Stimulated activated CD8-positive, alpha-beta memory T cell treated with anti-CD3 and anti-CD28 coated beads, Interleukin-4, amount 100 ng/mL, for 48 hours (primary cell): ENCODE measurements around the gene PECR.

Source experiments
- DNase-seq: peaks from one replicate; pipeline ENCODE4 v3.0.0-alpha.2; 2020

PECR gene

DNA sequence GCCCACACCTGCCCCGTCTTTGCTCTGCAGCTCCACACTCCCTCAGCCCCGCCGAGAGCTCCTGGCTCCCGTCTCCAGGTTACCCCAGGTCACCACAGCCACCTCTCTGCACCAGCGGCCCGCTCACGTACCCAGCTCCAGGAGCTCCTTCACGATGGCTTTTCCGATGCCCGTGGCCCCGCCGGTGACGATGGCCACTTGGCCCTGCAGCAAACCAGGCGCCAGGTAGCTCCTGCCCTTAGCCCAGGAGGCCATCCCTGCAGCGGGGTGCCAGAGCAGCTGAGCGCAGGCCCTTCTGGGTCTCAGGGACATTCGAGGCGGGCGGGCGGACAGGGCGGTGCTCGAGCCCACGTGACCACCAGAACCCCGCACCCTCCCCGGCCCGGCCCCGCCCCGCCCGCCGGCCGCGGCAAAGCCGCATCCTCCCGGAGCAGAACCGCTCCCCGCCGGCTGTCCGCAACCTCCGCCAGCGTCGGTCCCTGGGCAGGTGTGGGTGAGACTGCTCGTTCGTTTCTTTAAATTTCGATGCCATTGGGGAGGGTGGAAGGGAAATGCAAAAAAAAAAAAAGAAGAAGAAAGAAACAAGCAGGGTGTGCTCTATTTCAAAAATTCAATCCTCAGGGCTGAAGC is at the start of gene PECR, which contains the start of gene TMEM169:
Gene PECR, minus strand, starts transcription at position 323 of the 630 bp plus-strand sequence. Its CDS starts 68 bp downstream, at position 255.
Gene TMEM169, plus strand, starts transcription at position 433 of the 630 bp plus-strand sequence. CDS start 14,045 bp downstream, outside the sequence.
- peak; percentile 83 for DNase-seq

- DNase-seq, result no peak
Measured at GRCh38 chr2:216130346-216130971, 48.9 kb upstream of the PECR start.

DNA sequence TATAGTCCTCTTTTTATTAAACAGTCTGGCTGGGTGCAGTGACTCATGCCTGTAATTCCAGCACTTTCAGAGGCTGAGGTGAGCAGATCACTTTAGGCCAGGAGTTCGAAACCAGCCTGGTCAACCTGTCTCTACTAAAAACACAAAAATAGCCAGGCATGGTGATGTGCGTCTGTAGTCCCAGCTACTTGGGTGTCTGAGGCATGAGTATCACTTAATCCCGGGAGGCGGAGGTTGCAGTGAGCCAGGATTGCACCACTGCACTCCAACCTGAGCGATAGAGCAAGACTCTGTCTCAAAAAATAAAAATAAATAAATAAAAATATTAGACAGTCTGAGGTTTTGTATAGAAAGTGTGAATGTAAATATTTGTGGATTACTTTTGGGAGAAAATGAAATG is 45.3 kb upstream of the PECR start:
- no peak for DNase-seq

DNA sequence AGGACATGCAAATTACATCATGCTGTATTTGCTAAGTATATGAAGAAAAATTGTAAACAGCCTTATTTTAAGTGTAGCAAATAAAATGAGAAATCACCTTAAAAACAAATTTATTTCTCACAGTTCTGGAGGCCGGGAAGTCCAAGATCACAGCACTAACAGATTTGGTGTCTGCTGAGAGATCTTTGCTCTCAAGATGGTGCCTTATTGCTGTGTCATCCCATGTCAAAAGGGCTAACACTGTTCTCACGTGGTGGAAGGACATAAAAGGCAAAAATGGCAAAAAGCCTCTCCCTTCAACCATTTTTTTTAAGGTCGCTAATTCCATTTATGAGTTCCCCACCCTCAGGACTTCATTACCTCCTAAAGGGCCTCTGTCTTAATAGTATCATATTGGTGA is 39.6 kb upstream of the PECR start:
- DNase-seq, result no peak

DNA sequence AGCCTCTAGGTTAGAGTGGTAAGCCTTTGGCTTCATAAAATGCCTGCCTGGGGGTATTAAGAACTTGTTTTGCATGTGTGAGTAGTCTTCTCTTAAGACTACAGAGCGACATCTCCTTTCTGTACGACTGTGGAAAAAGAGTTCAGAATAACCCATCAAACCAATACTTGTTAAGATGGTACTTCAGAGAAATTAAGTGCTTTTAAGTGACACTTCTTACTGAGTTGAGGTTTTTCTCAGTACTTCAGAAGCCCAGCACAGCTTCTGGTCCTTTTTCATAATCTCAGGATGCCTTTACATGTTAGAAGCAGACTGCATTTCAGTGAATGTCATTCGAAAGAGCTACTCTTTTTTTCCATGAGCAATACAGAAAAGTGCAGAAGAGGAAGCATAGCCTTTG is 38.4 kb upstream of the PECR start:
- no peak for DNase-seq

- no peak for DNase-seq
Measured at GRCh38 chr2:216119146-216119545, 37.5 kb upstream of the PECR start.

DNA sequence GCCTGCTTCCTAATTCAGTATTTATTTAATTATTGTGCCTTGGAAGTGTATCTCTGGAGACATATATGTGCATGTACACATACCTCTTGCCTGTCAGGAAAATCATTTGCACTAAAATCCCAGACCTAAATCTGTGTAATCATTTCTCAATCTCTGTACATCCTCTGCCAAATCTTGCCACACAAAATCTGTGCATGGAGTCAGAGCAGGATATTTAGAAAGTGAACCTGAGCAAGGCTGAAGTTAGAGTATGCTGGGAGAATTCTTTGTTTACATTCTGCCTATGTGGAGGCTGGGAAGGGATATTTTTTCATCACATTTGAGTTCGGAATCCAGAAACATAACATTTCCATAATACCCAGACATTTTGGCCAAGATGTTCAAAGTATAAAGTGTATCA is 36.9 kb upstream of the PECR start:
- no peak for DNase-seq

DNA sequence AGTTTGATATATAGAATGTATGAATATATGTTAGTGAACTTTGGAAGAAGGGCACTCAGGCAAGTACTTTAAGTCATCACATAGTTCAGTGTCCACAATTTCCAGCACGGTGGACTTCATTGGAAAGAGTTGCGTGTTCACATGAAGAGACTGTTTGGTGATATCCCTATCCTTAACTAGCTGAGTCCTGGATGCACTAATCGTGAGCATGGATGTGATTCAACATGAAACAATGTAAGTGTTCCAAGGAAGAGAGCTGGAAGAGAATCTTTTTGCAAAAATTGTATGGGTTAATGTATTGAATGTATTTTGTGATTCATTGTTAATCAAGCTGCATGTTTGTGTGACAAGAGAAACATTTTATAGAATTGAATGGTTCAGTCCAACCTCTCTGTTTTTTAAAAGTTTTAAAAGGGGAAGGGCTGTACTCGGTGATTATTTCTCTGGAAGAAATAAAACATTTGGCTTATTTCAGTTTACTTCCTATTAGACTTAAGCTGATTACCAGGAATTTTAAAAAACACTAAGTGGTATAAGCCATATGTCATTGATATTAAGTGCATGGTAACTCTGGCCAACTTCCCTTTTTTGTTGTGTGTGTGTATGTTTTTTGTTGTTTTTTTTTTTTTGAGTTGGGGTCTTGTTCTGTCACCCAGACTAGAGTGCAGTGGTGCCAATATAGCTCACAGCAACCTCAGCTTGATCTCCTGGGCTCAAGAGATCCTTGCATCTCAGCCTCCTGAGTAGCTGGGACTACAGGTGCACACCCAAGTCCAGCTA is 36.1 kb upstream of the PECR start:
- no peak for DNase-seq

DNA sequence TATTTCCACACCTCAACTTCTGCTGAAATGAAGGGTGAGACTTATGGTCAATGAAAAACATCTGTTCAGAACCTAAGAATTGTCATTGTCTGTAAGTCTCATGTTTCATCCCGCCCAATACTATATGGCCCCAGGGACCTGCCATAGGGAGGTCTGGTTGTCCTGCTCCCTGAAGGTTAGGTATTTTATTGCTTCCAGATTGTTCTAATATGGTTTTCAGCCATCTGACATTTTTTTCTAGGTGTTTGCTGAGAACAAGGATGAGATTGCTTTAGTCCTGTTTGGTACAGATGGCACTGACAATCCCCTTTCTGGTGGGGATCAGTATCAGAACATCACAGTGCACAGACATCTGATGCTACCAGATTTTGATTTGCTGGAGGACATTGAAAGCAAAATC is 34.8 kb upstream of the PECR start:
- DNase-seq, result no peak

DNA sequence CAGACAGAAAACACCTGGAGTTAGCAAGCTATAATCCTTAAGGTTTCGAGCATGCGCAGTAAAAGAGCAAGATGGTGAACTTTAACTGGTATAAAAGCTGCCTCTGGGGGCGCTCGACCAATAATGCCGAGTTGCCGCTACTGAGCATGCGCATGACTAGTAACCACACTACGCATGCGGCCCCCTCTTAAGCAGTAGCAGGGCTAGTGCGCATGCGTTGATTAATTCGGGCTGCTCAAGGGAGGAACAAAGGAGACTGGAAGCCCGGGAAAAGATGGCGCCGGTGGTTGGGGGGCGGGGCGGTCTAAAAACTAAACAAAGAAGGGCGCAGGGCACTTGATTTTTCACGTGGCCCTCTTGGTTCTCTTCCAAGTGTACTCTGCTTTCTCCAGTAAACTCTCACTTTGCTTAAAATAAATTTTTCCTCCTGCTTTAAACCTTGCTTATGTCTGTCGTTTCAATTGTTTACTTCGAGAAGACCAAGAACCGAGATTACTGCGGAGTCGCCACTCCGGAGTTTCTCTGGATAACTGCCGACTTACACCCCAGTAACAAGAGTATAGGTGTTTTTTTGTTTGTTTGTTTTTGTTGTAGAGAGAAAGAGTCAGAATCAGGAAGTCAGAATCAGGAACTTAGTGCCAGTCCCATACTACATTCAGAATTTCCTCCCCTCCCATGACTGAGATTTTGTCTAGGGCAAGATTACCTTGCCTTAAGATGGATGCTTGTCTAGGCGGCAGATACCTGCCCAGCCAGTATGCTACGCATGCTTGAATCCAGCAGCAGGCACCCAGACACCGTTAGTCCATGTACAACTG is 33.3 kb upstream of the PECR start:
- peak; percentile 99 for DNase-seq

DNA sequence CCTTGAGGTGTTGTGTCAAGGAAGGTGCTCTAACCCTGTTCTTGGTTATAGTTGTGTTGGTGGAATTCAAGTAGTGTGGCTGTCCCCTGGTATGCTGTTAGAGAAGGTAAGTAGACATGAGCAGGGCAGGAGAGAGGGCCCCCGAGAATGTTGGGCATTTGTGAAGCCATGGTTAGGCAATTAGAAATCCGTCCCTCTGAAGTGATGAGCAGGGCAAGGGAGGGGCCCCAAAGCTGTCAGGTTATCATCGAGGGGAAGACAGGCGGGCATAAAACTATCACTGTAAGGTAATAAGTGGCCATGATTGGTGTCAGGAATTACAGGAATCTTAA is 32.7 kb upstream of the PECR start:
- no peak for DNase-seq

- peak; percentile 41 for DNase-seq
Measured at GRCh38 chr2:216113572-216113971, 32.0 kb upstream of the PECR start.

- DNase-seq, result no peak
Measured at GRCh38 chr2:216112926-216113325, 31.3 kb upstream of the PECR start.

- no peak for DNase-seq
Measured at GRCh38 chr2:216111122-216111521, 29.5 kb upstream of the PECR start.

- DNase-seq, result no peak
Measured at GRCh38 chr2:216110620-216111019, 29.0 kb upstream of the PECR start.

DNA sequence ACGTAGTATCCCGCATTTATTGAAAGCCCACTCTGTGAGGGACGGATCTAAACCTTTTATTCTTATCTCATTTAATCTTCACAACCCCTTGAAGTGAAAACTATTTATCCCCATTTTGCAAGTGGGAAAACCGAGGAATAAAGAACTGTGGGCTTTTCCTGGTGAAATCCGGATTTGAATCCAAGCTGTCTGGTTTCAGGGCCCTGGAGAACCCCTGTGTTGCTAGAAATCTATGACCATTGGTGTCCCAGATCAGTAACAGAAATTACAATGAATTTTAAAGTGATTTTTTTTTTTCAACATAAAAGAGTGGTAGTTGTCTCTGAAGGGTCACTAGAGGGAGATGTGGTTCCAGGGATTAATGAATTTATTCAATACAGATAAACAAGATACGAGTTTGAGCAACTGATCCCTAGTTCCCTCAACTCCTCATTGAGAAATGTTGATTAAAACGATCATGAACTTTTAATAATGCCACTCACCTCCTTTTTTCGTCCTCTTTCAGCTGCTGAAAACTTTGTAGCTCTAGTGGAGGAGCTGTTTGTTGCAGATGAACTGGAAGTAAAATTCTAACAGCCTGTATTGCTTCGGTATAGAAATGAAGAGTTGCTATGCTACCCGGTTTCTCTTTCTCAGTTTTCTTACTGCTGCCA is 28.5 kb upstream of the PECR start:
- no peak for DNase-seq

DNA sequence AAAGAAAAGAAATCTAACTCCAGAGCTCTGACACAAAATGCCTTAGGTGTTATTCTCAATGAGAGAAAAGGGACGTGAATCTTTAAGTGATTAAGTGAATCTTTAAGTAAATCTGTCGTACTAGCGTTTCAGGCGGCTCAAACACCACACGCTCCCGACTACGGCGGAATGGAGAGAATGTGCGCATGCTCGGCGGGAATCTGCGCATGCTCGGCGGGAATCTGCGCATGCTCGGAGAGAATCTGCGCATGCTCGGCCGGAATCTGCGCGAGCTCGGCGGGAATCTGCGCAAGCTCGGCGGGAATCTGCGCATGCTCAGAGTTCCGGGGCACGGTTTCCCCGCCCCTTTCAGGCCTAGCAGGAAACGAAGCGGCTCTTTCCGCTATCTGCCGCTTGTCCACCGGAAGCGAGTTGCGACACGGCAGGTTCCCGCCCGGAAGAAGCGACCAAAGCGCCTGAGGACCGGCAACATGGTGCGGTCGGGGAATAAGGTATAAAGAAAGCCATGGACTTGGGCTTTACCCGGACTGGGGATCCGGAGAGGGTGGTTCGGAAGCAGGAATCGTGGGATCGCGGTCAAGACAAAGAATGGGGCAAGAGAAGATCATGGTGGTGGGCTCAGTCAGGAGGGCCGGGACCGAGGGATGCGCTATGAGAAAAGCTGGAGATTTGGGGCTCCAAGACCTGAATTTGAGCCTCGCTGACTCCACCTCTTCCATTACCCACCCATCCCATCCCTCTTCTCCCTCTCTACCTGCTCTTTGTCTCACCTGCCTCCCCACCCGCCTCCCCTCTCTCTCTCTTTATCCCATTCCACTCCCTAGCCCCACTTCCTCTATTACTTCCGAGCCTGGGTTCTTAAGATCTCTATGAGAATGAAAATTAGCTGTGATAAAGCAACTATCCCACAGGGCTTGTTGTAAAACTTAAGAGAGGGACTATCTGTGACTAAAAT is 27.6 kb upstream of the PECR start, which contains the start of gene XRCC5:
Gene XRCC5, plus strand, starts transcription at position 382 of the 955 bp plus-strand sequence. Its CDS starts 89 bp downstream, at position 471.
- DNase-seq, result peak; percentile 99

DNA sequence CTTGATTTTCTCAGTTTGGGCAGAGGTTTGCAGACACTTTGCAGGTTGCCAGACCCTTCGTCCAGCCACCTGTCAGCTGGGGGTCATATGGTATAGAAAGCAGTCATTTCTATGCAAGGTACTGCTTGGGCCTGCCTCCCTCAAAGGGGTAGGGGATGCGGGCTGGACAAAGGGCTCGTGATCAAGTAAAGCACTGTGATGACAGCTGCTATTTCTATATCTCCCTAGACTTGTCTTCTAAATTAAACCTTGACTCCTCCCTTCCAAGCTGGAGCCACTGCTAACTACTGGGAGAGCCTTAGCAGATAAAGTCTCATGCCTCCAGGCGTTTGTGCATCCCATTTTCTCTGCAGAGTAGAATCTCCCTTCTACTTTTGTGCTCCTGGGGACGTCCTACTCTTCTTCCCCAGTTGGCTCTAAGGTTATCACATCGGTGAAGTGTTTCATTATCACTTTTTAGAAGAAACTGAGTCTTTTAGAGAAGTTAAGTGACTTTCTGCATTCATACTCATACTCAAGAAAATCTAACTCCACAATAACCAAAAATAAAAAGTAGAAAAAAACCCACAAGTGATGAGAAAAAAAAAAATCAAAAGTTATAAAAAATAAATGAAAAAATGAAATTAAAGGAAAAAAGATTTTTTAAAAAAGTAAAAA is 26.8 kb upstream of the PECR start:
- DNase-seq, result no peak

DNA sequence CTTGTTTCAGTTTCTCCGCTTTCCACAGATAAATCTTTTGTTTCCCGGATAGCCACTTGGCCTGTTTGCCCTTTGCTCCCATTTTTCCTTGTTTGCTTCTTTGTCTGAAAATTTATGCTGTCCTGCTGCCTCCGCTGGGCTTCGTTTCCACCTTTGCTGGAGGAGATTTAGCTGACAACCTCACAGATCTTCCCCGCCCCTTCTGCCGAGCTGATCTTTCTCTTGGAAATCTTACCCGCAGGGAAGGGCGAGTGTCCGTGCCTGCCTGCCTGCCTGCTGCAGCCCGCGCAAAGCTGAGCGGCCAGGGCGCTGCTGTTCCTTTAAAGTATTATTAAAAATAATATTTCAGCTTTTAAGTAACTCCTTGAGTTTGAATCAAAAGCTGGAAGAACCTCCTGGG is 26.2 kb upstream of the PECR start:
- no peak for DNase-seq

DNA sequence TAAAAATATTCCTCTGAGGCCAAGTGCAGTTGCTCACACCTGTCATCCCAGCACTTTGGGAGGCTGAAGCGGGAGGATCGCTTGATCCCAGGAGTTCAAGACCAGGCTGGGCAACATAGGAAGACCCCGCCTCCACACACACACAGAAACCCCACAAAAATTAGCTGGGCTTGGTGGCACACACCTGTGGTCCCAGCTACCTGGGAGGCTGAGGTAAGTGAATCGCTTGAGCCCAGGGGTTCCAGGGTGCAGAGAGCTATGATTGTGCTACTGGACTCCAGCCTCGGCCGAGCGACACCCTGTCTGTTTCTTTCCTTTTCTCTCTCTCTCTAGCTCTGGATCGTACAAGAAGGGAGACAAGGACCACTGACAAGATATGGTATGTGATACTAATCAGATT is 25.7 kb upstream of the PECR start:
- DNase-seq, result no peak

DNA sequence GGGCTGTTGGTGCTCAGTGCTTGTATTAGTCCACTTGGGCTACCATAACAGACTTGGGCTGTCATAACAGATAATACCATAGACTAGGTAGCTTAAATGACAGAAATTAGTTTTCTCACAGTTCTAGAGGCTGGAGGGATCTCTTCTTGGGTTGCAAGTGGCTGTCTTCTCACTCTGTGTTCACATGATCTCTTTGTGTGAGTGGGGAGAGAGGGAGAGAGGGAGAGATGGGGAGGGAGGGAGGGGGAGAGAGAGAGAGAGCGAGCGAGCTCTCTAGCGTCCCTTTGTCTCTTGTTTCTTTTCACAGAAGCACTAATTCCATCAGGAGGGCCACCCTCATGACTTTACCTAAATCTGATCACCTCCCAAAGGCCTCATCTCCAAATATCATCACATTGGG is 23.1 kb upstream of the PECR start:
- DNase-seq, result no peak
